Stimulated activated CD4-positive, alpha-beta T cell treated with anti-CD3 and anti-CD28 coated beads, Interleukin-1b, Interleukin-23, amount 100 ng/mL, for 1 hour (primary cell): ENCODE data around the gene DLEC1.
A peak's percentile ranks its signal among the peaks of the same experiment; 100 is the strongest.

Source experiments
- DNase-seq, 2 donors: peaks; one replicate each; pipeline ENCODE4 v3.0.0-alpha.2; 2020; ENCODE audit warnings: low read depth in 2 of 2

Gene DLEC1

GRCh38 chr3:38136777-38137614 lies 98.0 kb downstream of the DLEC1 start, which contains the start of gene ACAA1:
Gene ACAA1, minus strand, starts transcription at chr3:38137127. Its CDS starts 92 bp downstream, at chr3:38137035.
- DNase-seq, result peak; percentile 93

GRCh38 chr3:38137615-38138348 lies 98.8 kb downstream of the DLEC1 start:
- DNase-seq, result no peak

- DNase-seq, result peak; percentile 51 to 68
Observed at GRCh38 chr3:38138349-38139190, 99.6 kb downstream of the DLEC1 start, which contains the start of gene MYD88. Gene MYD88, plus strand, starts transcription at chr3:38138661. Its CDS starts 40 bp downstream, at chr3:38138701.

- DNase-seq, result no peak
Observed at GRCh38 chr3:38139191-38139590, 100.2 kb downstream of the DLEC1 start.

- DNase-seq, result no peak
Observed at GRCh38 chr3:38139652-38140051, 100.6 kb downstream of the DLEC1 start.

- DNase-seq, result no peak
Observed at GRCh38 chr3:38140326-38141172, 101.5 kb downstream of the DLEC1 start.

- DNase-seq, result no peak
Observed at GRCh38 chr3:38141173-38141951, 102.4 kb downstream of the DLEC1 start.

- no peak for DNase-seq
Observed at GRCh38 chr3:38141952-38142273, 102.9 kb downstream of the DLEC1 start.

GRCh38 chr3:38142959-38143358 lies 104.0 kb downstream of the DLEC1 start:
- no peak for DNase-seq

- DNase-seq, result no peak
Observed at GRCh38 chr3:38143511-38143910, 104.5 kb downstream of the DLEC1 start.

- DNase-seq, result no peak
Observed at GRCh38 chr3:38146504-38146903, 107.5 kb downstream of the DLEC1 start.

- no peak for DNase-seq
Observed at GRCh38 chr3:38147421-38147820, 108.4 kb downstream of the DLEC1 start.

- no peak for DNase-seq
Observed at GRCh38 chr3:38148311-38148882, 109.4 kb downstream of the DLEC1 start.

GRCh38 chr3:38149708-38150107 lies 110.7 kb downstream of the DLEC1 start:
- DNase-seq, result no peak

- DNase-seq, result no peak
Observed at GRCh38 chr3:38150780-38151528, 111.9 kb downstream of the DLEC1 start.

GRCh38 chr3:38151667-38152265 lies 112.8 kb downstream of the DLEC1 start:
- no peak for DNase-seq

GRCh38 chr3:38152609-38153008 lies 113.6 kb downstream of the DLEC1 start:
- no peak for DNase-seq

- DNase-seq, result no peak
Observed at GRCh38 chr3:38153221-38153620, 114.2 kb downstream of the DLEC1 start.

GRCh38 chr3:38154033-38154494 lies 115.1 kb downstream of the DLEC1 start:
- DNase-seq, result no peak
